Esophagus (tissue), 2 donors: ENCODE measurements around the gene HSPBP1. TPM values are rescaled to one million over a fixed set of nuclear protein-coding genes. Genes with fewer than 3 reads are reported as not detected.

ENCODE experiments used
- H3K27ac ChIP-seq, 2 donors: one replicate each; pipeline ENCODE4 v1.5.1; 2013; ENCODE audit warnings: low read depth in 2 of 2, mild to moderate bottlenecking in 2 of 2, inconsistent platforms in 1 of 2, low read length in 1 of 2, moderate library complexity in 1 of 2
- H3K27me3 ChIP-seq, 2 donors: one replicate each; pipeline ENCODE4 v1.6.1; 2013; ENCODE audit warnings: low read length in 2 of 2, control low read depth in 1 of 2, mild to moderate bottlenecking in 1 of 2; ENCODE audit not compliant: insufficient read depth in 2 of 2, control insufficient read depth in 1 of 2
- H3K36me3 ChIP-seq, 2 donors: one replicate each; pipeline ENCODE4 v1.6.1; 2013; ENCODE audit warnings: low read length in 1 of 2; ENCODE audit not compliant: control insufficient read depth in 2 of 2, insufficient read depth in 2 of 2
- H3K4me1 ChIP-seq, 2 donors: one replicate each; pipeline ENCODE4 v1.6.1; 2013; ENCODE audit warnings: low read length in 1 of 2; ENCODE audit not compliant: control insufficient read depth in 2 of 2, insufficient read depth in 2 of 2
- H3K4me3 ChIP-seq, 2 donors: one replicate each; pipeline ENCODE4 v1.5.1; 2013; ENCODE audit warnings: low read length in 2 of 2, mild to moderate bottlenecking in 2 of 2, low read depth in 1 of 2, moderate library complexity in 1 of 2
- H3K9me3 ChIP-seq, 2 donors: one replicate each; pipeline ENCODE4 v1.6.1; 2013; ENCODE audit warnings: mild to moderate bottlenecking in 2 of 2, low read depth in 1 of 2, low read length in 1 of 2, moderate library complexity in 1 of 2; ENCODE audit not compliant: control insufficient read depth in 2 of 2, insufficient read depth in 1 of 2
- WGBS, 2 donors: extraction: QIAGEN DNeasy Blood & Tissue Kit; methylation state at CpG; one replicate each; pipeline ENCODE4 v1.1.7; 2013; 5-methylcytosine and 5-hydroxymethylcytosine counted together
- polyA plus RNA-seq, 2 donors: library from polyadenylated mRNA; stranded (reverse); fragments of 200-250 nt; gene quantifications; one replicate each; pipeline ENCODE4 v1.2.3, GENCODE V29; 2013
- donor health status: healthy with polysubstance abuse.
- donor health status: Bipolar disorder and iron deficiency.

The HSPBP1 gene
- polyA plus RNA-seq, 2 donors = 30.9 to 44.9 TPM

DNA sequence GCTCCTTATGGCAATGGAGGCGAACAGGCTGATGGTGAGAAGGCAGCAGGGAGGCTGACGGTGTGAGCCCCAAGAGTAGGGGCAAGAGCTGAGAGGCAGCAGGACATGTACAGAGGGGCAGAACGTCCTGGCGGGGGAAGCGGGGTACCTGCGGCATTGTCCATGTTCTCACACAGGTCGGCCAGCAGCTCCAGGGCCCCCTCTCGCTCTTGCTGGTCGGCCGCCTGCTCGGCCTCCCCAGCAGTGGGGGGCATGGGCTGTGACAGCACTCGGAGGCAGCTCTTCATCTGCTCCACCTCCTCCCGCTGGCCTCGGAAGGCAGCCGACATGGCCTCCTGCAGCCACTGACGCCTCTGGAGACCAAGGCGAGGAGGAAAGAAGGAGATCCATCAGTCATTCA lies 2.4 kb downstream of the HSPBP1 start:
- no peaks in the 10 kb centered on the region for H3K27me3 ChIP-seq
- peaks cover 0 to 20% of the 10 kb centered on the region in 2 donors for H3K36me3 ChIP-seq
- H3K27ac ChIP-seq = no peak overlapping the region
- no peak overlapping the region for H3K4me3 ChIP-seq
- peaks cover 0 to 8% of the 10 kb centered on the region in 2 donors for H3K4me1 ChIP-seq
- WGBS, 2 donors = 90% methylated on average over 16 to 17 of the region's 17 CpGs
- no peaks in the 10 kb centered on the region for H3K9me3 ChIP-seq

DNA sequence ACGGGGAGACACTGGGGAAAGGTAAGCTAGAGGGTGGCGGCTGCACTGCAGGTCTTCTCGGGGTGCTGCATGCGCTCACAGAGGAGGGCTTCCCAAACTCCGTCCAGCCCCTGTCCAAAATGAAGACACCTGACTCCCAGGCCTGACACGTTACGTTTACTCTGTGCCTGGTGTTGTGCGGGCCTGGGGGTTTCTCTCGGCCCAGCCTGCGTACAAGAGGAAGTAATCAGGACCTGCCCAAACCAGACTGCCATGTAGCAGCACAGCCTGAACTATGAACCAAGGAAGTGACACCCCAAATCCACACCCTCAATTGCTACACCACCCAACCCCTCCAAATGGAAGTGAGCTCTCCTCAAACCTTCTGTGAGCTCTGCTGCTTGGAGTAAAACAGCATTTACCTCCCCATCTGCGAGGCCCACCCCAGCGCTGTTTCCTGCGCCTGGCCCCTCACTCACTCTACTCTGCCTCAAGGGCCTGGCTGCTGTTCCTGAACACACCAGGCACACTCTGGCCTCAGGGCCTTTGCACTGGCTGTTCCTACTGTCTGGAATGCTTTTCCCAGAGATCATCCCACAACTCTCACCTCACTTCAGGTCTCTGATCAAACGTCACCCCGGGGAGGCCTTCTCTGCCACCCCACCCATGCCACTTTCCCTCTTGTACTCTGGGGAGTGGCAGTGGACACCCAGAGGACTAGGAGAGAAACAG lies 3.0 kb downstream of the HSPBP1 start:
- WGBS, 2 donors = 85% methylated on average over 15 of the region's 15 CpGs
- Histone ChIP-seq H3K4me3 (no peak overlapping the region), H3K36me3 (peaks cover 0 to 24% of the 10 kb centered on the region in 2 donors), H3K9me3 (no peaks in the 10 kb centered on the region), H3K27me3 (no peaks in the 10 kb centered on the region), H3K27ac (peak overlapping the region in 1 of 2 donors; percentile 45), H3K4me1 (peaks cover 0 to 8% of the 10 kb centered on the region in 2 donors)

DNA sequence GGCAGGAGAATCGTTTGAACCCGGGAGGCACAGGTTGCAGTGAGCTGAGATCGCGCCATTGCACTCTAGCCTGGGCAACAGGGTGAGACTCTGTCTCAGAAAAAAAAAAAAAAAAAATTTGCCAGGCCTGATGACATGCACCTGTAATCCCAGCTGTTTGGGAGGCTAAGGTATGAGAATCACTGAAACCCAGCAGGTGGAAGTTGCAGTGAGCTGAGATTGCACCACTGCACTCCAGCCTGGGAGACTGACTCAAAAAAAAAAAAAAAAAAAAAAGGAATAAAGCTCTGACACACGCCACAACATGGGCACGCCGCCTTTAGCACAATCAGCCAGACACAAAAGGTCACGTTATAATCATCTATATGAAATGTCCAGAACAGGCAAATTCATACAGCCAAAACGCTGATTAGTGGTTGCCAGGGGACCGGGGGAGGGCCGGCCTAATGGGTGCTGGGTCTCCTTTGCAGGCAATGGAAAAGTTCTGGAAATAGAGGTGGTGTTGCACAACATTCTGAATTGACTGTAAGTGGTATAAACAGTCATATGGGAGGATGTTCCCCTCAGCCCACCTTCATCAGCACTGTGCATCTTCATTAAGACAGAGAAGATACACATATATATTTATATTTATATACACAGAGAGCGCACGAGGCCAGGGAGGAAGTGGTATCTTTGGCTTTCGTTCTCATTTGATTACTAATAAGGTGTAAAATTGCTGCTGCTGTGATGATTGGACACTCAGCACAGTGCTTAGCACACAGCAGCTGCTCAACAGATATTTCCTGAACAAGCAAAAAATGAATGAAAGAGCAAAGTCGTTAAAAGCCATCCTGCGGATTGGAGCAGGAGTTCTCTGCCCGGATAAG lies 3.8 kb downstream of the HSPBP1 start:
- Histone ChIP-seq H3K27me3 (no peaks in the 10 kb centered on the region), H3K36me3 (peaks cover 0 to 24% of the 10 kb centered on the region in 2 donors), H3K9me3 (no peaks in the 10 kb centered on the region), H3K27ac (peak overlapping the region in 1 of 2 donors; percentile 45), H3K4me3 (no peak overlapping the region), H3K4me1 (peaks cover 0 to 8% of the 10 kb centered on the region in 2 donors)
- WGBS, 2 donors = 73 to 78% methylated on average over 17 of the region's 17 CpGs

DNA sequence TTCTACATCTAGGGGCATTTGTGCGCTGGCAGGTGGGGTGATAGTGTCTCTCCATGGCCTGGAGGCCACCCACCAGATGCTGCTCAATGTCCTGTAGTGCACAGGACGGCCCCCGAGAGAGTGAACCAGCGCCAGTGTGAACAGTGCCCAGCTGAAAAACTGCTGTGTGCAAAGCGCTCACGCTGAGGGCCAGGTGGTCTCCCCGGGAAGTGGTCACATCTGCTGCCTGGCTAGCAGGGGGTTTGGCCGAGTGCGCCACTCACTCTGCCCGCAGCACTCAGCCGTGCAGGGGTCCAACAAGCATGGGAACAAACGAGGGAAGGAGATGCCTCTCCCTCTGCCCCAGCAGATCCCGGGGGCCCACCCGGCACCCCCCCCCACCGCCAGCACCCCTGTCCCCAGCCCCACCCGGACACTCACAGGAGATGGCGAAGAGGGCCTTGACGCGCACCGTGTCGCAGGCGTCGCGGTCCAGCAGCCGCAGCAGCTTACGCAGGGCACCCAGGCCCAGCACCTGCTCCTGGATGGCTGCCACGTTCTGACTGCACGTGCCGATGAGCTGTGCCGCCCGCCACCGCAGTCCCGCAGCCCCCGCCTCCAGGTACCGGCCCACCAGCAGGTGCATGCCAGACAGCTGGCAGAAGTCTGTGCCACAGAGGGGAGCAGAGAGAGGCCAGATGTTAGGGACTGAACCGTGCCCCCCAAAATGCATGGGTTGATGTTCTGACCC lies 5.8 kb downstream of the HSPBP1 start:
- WGBS, 2 donors = 94 to 95% methylated on average over 35 to 36 of the region's 36 CpGs
- H3K27me3 ChIP-seq = no peaks in the 10 kb centered on the region
- no peak overlapping the region for H3K27ac ChIP-seq
- peaks cover 0 to 1% of the 10 kb centered on the region in 2 donors for H3K4me1 ChIP-seq
- H3K9me3 ChIP-seq = no peaks in the 10 kb centered on the region
- peaks cover 0 to 35% of the 10 kb centered on the region in 2 donors for H3K36me3 ChIP-seq
- no peak overlapping the region for H3K4me3 ChIP-seq

DNA sequence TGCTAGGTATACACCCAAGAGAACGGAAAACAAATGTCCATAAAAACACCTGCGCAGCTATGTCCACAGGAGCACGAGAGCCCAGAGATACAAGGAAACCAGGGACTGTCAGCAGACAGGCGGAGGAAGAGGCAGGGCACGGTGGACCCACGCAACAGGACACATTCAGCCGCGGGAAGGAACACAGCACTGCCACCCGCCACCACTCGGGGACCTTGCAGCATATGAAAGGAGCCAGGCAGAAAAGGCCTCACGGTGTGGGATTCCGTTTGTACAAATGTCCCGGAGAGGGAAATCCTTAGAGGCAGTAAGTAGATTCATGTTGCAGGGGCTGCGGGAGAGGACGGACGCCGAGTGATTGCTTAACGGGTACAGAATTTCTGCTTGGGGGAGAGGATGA lies 7.8 kb downstream of the HSPBP1 start:
- Histone ChIP-seq H3K36me3 (peaks cover 0 to 32% of the 10 kb centered on the region in 2 donors), H3K4me1 (no peaks in the 10 kb centered on the region), H3K9me3 (no peaks in the 10 kb centered on the region), H3K27me3 (no peaks in the 10 kb centered on the region), H3K4me3 (no peak overlapping the region), H3K27ac (no peak overlapping the region)
- WGBS, 2 donors = 94 to 96% methylated on average over 18 of the region's 18 CpGs

DNA sequence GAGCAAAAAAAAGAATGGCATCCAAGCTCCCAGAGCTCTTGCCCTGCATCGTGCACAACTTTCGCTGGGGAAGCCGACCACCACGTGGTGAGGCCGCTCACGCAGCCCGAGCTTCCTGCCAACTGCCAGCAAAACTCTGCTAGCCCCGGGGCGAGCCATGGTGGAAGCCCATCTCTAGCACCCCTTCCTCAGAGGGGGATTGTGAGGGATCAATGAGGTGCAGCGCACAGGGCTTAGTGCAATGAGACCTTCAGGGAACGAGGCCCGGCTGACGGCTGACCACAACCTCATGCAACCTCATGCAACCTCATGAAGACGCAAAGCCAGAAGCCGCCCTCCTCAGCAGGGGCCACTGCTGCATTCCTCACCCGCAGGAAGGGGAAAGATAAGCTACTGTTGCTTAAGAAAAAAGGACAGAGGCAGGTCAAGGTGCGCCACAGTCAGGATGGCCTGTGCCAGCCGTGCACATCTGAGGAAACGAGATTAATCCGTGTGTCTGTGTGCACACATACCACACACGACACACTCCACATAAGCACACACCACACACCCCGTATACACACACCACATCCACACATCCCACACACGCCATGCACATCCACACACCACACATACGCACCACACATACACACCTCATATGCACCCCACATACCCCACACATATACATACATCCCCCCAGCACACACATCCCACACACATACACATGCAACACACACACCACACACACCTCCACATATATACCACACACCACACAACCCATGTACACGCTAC lies 9.6 kb downstream of the HSPBP1 start:
- Histone ChIP-seq H3K36me3 (peaks cover 0 to 27% of the 10 kb centered on the region in 2 donors), H3K4me3 (no peak overlapping the region), H3K9me3 (no peaks in the 10 kb centered on the region), H3K27me3 (no peaks in the 10 kb centered on the region), H3K27ac (no peak overlapping the region), H3K4me1 (no peaks in the 10 kb centered on the region)
- WGBS, 2 donors = 89 to 92% methylated on average over 25 of the region's 25 CpGs

DNA sequence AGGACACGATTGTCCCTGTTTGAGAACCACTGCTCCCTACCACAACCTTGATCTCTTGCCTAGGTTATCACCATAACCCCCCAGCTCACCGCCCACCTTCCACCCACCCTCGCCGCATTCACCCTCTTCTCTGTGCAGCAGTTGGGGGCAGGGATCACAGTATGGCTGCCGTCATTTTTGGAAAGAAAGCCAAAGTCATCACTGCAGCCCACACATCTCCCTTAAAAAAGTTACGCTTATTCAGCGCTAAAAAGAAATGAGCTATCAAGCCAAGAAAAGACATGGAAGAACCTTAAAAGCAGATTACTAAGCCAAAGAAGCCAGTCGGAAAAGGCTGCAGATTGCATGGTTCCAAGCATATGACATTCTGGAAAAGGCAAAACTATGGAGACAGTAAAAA lies 10.6 kb downstream of the HSPBP1 start:
- Histone ChIP-seq H3K27me3 (no peaks in the 10 kb centered on the region), H3K27ac (no peak overlapping the region), H3K4me1 (no peaks in the 10 kb centered on the region), H3K9me3 (no peaks in the 10 kb centered on the region), H3K36me3 (peaks cover 0 to 28% of the 10 kb centered on the region in 2 donors), H3K4me3 (no peak overlapping the region)
- WGBS, 2 donors = 89 to 92% methylated on average over 8 of the region's 8 CpGs

DNA sequence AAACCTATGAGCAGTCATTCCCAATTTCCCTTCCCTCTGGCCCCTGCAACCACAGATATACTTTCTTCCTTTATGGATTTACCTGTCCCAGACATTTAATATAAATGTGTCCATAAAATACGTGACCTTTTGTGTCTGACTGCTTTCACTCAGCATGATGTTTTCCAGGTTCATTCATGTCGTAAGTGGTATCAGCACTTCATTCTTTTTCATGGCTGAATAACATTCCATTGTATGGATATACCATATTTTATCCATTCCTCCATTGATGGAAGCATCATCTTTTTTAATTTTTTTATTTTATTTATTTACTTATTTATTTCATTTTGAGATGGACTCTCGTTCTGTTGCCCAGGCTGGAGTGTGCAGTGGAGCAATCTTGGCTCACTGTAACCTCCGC lies 13.1 kb downstream of the HSPBP1 start:
- Histone ChIP-seq H3K4me1 (no peaks in the 10 kb centered on the region), H3K27ac (no peak overlapping the region), H3K9me3 (no peaks in the 10 kb centered on the region), H3K27me3 (no peaks in the 10 kb centered on the region), H3K4me3 (no peak overlapping the region), H3K36me3 (peaks cover 0 to 23% of the 10 kb centered on the region in 2 donors)
- WGBS, 2 donors = 97 to 98% methylated on average over 4 of the region's 4 CpGs

DNA sequence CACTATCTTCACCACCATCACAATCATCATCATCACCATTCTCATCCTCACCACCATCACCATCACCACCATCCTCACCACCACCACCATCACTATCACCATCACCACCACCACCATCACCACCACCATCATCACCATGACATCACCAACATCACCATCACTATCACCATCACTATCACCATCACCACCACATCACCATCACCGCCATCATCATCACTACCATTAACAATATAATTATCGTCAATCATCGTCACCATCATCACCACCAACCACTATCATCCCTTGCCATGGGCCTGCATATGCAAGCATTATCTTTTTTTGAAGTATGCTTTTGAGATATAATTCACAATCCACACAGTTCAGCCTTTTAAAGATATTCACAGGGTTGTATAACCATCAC lies 13.5 kb downstream of the HSPBP1 start:
- Histone ChIP-seq H3K9me3 (no peaks in the 10 kb centered on the region), H3K4me1 (no peaks in the 10 kb centered on the region), H3K36me3 (peaks cover 0 to 23% of the 10 kb centered on the region in 2 donors), H3K27me3 (no peaks in the 10 kb centered on the region), H3K4me3 (no peak overlapping the region), H3K27ac (no peak overlapping the region)
- WGBS, 2 donors = 98 to 99% methylated on average over 3 of the region's 3 CpGs
